Lung microvascular endothelial cell (primary cell): ENCODE results near the gene ATP4B. TPM values are rescaled to one million over a fixed set of nuclear protein-coding genes. Genes with fewer than 3 reads are reported as not detected.

ENCODE experiments used
- DNase-seq, 2 donors: peaks; one replicate each; pipeline versions ENCODE4 v3.0.0 to v3.0.0-alpha.2; 2010; ENCODE audit warnings: low read depth in 2 of 2
- total RNA-seq: library from RNA; depleted of rRNA; stranded (reverse); fragments of >200 nt; gene quantifications from 2 replicates; pipeline ENCODE4 v1.2.1, GENCODE V29; 2014

ATP4B gene
- total RNA-seq, 1 donor from 2014 or later: not detected

- no peak for DNase-seq
Measured at GRCh38 chr13:113607889-113608635, 49.9 kb downstream of the ATP4B start.

DNA sequence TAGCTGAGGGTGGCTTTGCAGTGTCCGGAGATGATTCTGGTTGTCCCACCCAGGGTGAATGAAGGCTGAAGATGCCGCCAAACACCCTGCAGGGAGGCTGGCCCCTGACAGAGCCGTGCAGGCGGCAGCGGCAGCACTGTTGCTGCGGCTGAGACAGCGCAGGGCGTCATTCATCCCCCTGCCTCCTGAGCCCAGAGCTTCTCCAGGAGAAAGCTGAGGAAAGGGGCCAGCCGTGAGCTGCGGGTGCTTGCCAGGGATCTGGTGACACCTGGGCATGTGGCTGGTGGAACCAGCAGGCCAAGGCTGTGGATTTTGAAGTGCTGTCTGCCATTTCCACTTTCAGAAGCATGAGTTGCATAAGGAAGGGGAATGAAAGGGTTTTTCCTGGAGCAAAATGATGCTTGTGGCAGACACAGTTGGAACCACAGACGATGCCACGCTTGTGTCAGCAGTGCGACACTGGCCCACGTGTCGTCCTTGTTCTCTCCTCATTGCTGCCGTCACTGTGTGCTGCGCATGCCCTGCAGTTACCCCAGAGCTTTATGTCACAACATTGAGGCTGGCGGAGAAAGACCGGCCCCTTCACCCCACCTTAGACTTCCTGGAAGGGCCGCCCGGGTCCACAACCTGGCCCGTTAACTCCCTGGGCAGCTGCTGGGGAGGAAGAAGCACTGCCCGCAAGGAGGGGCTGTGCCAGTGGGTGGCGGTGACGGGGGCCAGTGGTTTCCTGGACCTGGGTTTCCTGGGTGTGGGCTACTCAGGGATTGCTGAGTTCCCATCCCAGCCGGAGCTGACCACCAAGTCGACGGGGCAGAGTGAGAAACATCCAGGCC lies 50.7 kb downstream of the ATP4B start:
- no peak for DNase-seq

DNA sequence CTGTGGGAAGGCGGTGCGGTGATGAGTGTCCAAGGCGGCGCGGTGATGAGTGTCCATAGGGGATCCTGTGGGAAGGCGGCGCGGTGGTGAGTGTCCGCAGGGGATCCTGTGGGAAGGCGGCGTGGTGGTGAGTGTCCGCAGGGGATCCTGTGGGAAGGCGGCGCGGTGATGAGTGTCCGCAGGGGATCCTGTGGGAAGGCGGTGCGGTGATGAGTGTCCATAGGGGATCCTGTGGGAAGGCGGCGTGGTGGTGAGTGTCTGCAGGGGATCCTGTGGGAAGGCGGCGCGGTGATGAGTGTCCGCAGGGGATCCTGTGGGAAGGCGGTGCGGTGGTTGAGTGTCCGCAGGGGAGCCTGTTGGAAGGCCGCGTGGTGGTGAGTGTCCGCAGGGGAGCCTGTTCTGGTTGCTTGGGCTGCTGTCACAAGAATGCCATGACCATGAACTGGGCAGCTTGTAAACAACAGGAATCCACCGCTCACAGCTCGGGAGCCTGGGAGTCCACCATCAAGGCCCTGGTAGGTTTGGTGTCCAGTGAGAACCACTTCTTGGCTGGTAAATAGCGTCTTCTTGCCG lies 52.0 kb downstream of the ATP4B start:
- DNase-seq: no peak

DNA sequence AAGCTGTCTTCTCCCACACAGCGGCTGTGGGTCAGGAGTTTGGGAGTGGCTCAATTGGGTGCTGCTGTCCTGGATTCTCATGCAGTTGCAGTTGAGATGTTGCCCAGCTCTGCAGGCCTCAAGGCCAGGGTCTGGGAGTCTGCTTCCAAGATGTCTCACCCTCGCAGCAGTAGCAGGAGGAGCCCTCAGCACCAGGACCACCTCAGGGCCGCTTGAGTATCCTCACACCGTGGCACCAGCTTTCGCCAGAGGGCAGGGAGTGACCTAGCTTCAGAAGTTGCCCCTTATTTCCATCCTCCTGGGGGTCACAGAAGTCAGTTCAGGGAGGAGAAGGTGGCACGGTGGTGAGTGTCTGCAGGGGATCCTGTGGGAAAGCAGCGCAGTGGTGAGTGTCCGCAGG lies 52.5 kb downstream of the ATP4B start:
- no peak for DNase-seq

DNA sequence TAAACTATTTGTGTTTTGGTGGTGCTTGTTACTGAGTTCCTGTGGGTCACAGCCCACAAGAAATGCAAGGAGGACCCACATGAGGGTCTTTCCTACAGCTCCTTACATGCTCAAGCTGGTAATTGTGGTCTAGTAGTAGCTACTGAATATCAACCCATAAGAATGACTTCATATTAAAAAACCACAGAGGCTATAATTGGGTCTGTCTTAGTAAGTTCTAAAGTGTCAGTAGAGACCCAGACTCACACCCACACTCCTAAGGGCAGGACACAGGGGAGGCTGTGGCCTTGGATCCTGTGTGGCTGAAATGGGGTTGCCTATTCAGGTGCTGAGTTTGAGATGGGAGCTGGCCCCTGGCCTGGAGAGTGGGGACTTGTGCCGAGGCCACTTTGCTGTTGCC lies 53.8 kb downstream of the ATP4B start:
- DNase-seq: no peak

DNA sequence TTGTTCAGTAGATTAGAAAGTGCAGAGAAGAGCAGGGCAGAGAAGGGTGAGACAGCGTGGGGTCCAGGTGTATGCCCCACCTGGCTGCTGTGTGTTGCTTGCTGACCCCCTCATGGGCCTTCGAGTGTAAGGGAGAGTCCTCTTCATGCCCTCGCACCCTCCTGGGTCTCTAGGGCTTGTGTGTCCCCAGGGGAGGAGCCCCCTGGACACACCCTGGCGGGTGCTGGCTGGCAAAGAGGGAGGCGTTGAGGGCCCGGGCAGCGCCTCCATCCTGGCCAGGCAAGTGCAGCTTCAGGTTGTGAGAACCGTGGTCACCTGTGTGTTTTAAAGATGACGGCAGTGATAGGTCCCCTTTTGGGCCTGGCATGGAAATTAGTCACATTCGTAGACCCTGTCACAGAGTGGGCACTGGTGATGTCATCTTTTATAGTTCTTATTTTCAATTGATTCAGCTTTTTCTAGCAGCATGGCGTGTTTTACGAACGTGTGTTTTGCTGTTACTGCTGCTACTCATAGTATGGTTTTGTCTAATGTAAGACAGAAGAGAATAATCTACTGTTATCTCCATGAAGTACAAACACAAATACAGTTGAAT lies 54.8 kb downstream of the ATP4B start:
- no peak for DNase-seq

GRCh38 chr13:113602291-113602988 lies 55.6 kb downstream of the ATP4B start:
- DNase-seq: no peak

DNA sequence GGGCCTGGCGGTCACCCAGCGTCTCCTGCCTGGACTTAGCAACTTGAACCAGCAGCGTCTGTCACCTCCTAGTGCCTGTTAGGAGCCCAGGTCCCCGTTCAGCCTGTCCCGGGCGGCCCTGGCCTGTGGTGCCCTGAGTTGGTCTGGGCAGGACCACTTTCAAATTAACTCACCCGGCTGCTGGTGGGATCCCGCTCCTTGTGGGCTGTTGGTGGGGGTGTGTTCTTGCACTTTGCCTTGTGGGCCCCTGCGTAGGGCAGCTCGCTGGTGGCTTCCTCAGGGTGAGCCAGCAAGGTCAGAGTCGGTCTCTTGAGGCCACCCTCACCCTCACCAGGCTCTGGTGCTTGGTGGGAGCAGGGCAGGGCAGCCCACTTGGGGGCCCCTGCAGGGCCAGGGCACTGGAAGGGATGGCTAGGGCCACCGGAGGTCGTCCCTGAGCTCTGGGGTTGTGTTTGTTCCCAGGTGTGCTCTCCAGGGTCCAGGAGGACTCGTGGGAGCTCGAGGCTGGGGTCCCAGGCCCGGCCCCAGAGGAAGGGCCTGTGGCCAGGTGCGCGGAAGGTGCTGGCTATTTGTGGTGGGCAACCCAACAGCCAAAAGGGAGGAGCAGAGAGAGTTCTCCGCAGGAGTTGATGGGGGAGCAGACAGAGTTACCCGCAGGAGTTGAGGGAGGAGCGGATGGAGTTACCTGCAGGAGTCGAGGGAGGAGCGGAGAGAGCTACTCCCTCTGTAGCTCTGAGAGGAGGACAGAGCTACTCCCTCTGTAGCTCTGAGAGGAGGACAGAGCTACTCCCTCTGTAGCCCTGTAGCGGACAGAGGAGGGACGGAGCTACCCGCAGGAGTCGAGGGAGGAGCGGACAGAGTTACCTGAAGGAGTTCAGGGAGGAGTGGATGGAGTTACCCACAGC lies 56.6 kb downstream of the ATP4B start:
- DNase-seq: no peak

DNA sequence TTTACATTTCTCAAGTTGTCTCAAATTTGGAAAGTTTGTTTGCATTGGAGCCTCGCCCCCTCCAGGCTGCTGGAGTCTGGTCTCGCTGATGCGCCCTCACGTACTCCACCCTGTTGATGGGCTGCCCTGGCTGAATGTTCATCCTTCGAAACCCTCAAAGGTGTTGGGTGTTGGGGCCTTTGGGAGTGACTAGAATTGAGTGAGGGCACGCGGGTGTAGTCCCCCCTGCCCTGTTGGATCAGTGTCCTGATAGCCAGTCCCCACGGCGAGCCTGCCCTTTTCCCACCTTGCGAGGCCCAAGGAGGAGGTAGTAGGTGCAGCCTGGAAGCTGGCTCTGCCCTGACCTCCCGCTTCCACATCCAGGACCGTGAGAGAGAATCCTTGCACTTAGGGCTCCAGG lies 58.6 kb downstream of the ATP4B start:
- DNase-seq: no peak

Other genes with a start within 250 kb of the ATP4B start
- gene ADPRHL1, start 204.7 kb downstream of the ATP4B start, total RNA-seq: 0.20 and 0.44 TPM in 2 replicates
- 5.2 and 6.2 TPM in 2 replicates for gene DCUN1D2, start 167.5 kb downstream of the ATP4B start, total RNA-seq
- gene TFDP1, start 73.4 kb downstream of the ATP4B start, total RNA-seq: 31.8 and 34.5 TPM in 2 replicates
- gene GRK1, start 9.0 kb upstream of the ATP4B start, total RNA-seq: not detected in 2 replicates
- 42.7 and 55.8 TPM in 2 replicates for gene TMEM255B, start 101.0 kb upstream of the ATP4B start, total RNA-seq
- gene GAS6, start 205.9 kb upstream of the ATP4B start, total RNA-seq: 54.5 and 130 TPM in 2 replicates